Activated CD4-positive, alpha-beta T cell treated with anti-CD3 and anti-CD28 coated beads for 48 hours (primary cell): Measurements from ENCODE around the gene COL18A1.

ENCODE experiments used
- DNase-seq: peaks from one replicate; pipeline ENCODE4 v3.0.0-alpha.2; 2020

COL18A1 gene

DNA sequence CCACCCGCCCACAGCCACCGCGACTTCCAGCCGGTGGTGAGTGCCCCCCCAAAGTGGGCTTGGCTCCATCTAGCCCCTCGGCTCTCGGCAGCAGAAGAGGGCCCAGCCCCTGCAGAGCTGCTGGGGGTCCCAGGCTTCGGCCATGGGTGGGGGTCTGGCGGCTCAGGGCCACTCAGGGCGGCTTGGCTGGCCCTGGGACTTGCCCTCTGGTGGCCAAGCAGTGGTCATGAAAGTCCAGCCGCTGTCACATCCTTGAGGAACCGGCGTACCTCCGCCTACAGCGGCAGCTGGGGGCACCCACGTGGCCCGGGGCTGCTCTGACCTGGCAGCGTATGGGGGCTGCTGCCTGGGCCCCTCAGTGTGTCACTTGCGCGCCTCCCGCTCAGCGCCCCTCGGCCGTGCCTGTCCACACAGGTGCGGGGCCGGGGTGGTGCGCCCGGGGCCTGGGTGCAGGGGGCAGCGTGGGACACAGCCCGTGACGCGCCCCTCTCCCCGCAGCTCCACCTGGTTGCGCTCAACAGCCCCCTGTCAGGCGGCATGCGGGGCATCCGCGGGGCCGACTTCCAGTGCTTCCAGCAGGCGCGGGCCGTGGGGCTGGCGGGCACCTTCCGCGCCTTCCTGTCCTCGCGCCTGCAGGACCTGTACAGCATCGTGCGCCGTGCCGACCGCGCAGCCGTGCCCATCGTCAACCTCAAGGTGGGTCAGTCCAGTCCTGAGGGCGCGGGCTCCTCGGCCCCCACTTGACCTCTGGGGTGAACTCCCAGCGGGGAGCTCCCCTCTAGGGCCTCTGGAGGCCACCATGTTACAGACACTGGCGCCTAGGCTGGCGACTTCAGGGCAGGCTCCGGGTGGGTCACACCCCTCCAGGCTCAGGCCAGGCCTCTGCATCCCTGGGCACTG is 104.9 kb downstream of the COL18A1 start:
- no peak for DNase-seq

GRCh38 chr21:45510466-45510955 is 105.5 kb downstream of the COL18A1 start:
- DNase-seq, result no peak

- DNase-seq, result no peak
Measured at GRCh38 chr21:45511007-45511406, 106.0 kb downstream of the COL18A1 start.

GRCh38 chr21:45511661-45512431 is 106.9 kb downstream of the COL18A1 start:
- no peak for DNase-seq

- DNase-seq, result no peak
Measured at GRCh38 chr21:45512626-45513002, 107.6 kb downstream of the COL18A1 start.

GRCh38 chr21:45513003-45513717 is 108.2 kb downstream of the COL18A1 start:
- no peak for DNase-seq

- no peak for DNase-seq
Measured at GRCh38 chr21:45513741-45514310, 108.9 kb downstream of the COL18A1 start.

- no peak for DNase-seq
Measured at GRCh38 chr21:45514311-45515021, 109.5 kb downstream of the COL18A1 start.

- no peak for DNase-seq
Measured at GRCh38 chr21:45515241-45516061, 110.5 kb downstream of the COL18A1 start.

DNA sequence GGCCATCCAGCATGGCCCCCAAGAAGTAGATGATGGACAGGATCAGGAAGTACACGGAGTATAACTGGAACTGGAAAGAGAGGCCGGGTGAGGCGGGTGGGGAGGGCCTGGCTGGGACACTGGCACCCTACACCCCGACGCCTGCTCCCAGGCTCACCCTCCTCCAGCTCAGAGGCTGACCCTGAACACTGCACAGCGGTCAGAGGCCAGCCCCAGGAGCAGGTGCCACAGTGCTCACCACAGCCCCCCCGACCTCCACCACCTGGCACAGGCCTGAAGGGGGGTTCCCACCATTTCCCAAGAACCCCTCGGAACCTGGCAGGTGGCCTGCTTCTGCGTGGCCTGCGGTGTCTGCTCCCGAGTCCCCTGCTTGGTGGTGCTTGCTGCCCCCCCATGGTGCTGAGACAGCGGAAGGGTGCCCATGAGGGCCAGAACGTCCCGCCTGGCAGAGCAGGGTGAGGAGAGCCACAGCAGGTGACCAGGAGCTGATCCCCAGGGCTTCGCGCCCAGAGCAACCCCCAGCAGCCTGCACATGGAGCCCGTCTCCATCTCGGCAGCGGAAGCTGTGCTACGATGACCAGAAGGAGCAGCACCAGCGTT is 111.2 kb downstream of the COL18A1 start:
- DNase-seq, result no peak

- no peak for DNase-seq
Measured at GRCh38 chr21:45516671-45517151, 111.7 kb downstream of the COL18A1 start.

GRCh38 chr21:45517249-45518065 is 112.5 kb downstream of the COL18A1 start:
- no peak for DNase-seq

DNA sequence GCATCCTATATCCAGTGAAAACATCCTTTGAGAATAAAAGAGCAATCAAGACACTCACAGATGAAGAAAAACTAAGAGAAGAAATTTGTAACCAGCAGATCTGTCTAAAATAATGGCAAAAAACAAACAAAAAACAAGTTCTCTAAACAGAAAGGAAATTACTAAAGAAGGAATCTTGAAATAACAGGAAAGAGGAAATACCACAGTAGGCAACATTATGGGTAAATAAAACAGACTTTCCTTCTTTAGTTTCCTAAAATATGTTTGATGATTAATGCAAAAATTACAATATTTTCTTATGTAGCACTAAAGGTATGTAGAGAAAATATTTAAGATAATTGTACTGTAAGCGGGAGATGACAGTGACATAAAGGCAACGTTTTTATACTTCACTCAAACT is 113.8 kb downstream of the COL18A1 start:
- DNase-seq, result no peak

GRCh38 chr21:45519182-45519581 is 114.2 kb downstream of the COL18A1 start:
- no peak for DNase-seq

DNA sequence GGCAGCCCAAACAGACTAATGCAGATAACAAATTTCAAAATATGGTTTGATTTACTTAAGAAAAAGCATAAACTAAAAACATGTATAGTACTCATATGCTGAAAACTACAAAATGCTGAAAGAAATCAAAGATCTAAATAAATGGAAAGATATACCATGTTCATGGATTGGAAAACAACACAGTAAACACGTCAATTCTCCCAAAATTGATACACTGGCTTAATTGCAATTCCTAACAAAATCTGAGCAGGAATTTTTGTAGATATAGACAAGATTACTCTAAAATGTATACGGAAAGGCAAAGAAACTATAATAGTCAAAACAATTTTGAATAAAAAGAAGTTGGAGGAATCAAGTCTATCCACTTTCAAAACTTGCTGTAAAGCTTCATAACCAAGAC is 116.3 kb downstream of the COL18A1 start:
- no peak for DNase-seq

- no peak for DNase-seq
Measured at GRCh38 chr21:45522381-45522780, 117.4 kb downstream of the COL18A1 start.

- no peak for DNase-seq
Measured at GRCh38 chr21:45522986-45523385, 118.0 kb downstream of the COL18A1 start.

DNA sequence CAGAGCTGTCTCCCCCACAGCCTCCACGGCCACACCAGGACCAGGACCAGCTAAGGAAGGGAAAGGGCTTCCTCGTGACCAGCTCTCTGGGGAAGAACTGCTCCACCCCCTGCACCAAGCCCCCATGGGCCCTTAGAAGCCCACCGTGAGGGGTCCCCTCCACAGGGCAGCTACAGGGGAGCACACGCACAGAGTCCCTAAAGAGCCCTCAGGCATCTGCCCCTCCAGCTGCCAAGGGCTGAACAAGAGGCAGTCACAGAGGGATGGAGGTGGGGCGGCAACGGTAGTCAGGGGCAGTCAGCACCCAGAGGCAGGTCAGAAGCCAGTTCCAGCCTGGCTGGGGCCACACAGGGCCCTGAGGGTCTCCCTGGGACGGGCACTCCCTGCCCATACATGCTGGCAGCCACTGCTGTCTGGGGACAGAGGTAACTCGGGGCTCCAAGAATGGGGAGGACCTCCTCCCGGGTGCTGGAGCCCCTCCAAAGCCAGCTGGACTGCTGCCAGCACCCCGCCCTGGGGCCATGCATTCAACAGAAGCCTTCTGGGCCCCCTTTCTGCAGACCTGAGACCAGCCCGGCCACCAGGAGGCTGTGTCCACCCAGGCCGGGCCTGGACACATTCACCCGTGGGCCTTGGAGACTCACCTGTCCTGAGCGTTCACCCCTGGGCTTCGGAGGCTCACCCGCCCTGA is 118.6 kb downstream of the COL18A1 start:
- DNase-seq, result no peak

DNA sequence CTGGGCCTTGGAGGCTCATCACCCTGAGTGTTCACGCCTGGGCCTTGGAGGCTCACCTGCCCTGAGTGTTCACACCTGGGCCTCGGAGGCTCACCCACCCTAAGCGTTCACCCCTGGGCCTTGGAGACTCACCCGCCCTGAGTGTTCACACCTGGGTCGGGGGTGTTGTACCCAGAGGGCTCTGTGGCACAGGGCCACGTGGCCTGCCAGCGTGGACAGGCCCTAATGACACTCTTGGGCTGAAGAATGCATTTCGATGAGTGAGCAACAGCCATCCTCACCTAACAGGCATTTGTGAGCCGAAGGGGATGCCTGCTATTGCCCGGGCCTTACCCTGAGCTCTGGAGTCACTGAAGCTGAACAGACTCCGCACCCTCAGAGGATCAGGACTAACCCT is 119.8 kb downstream of the COL18A1 start:
- DNase-seq, result no peak
